Testis (tissue), 2 donors: ENCODE data around the gene SLC35D1.

Source experiments
- POLR2A ChIP-seq: fragments of 450-650 bp; IDR thresholded peaks from one replicate; pipeline ENCODE4 v1.6.1; 2017; ENCODE audit warnings: antibody characterized with exemption, mild to moderate bottlenecking, moderate library complexity
- TF ChIP-seq, protein P1 (sequence below), 3 experiments: fragments of 450-650 bp in 2 of 3; fragments of 200-600 bp in 1 of 3; sonication (generic) in 1 of 3; IDR thresholded peaks; one replicate each; pipeline ENCODE4 v1.5.1; 2016 to 2019; ENCODE audit warnings: antibody characterized with exemption in 3 of 3, mild to moderate bottlenecking in 2 of 3, moderate library complexity in 1 of 3

DNA sequence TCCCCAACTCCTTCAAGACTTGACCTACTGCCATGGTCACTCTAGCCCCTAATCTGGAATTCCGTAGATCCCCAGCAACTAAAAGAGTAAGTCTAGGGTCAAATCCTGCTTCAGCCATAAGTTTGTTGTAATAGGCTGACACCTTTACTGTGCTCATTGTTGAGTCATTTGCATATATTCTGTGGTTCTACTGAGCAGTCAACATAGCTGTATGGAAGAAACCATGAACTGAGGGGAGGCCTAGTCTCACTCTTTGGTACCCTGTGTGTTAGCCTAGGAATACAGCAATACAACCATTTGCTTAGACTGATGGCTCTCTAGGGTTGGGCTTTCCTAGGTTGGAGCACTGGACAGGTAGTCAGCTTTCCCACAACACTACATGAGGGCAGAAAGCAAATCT lies 23.6 kb upstream of the SLC35D1 start:
- TF ChIP-seq, protein P1, sequence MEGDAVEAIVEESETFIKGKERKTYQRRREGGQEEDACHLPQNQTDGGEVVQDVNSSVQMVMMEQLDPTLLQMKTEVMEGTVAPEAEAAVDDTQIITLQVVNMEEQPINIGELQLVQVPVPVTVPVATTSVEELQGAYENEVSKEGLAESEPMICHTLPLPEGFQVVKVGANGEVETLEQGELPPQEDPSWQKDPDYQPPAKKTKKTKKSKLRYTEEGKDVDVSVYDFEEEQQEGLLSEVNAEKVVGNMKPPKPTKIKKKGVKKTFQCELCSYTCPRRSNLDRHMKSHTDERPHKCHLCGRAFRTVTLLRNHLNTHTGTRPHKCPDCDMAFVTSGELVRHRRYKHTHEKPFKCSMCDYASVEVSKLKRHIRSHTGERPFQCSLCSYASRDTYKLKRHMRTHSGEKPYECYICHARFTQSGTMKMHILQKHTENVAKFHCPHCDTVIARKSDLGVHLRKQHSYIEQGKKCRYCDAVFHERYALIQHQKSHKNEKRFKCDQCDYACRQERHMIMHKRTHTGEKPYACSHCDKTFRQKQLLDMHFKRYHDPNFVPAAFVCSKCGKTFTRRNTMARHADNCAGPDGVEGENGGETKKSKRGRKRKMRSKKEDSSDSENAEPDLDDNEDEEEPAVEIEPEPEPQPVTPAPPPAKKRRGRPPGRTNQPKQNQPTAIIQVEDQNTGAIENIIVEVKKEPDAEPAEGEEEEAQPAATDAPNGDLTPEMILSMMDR (IDR thresholded peaks at IDR 0.05): no peak
- TF ChIP-seq POLR2A: no peak
